HUES64 (cell line): ENCODE results near the gene ZFAND2A.
"Not testable (repeated sequence)": the region's sequence is repeated elsewhere in the genome, so short reads cannot be mapped to it uniquely, and the experiment has no call there.

Source experiments
- H3K27ac ChIP-seq: 2 replicates; pipeline ENCODE4 v1.7.0; 2013; ENCODE audit warnings: low read depth, low read length, inconsistent platforms
- H3K27me3 ChIP-seq: 2 replicates; pipeline ENCODE4 v1.6.1; 2013; ENCODE audit warnings: mild to moderate bottlenecking, low read length; ENCODE audit not compliant: insufficient read depth
- H3K36me3 ChIP-seq: 2 replicates; pipeline ENCODE4 v1.6.1; 2013; ENCODE audit warnings: mild to moderate bottlenecking, low read length; ENCODE audit not compliant: insufficient read depth
- H3K4me1 ChIP-seq: 2 replicates; pipeline ENCODE4 v1.6.1; 2013; ENCODE audit warnings: mild to moderate bottlenecking, low read length, moderate library complexity; ENCODE audit not compliant: insufficient read depth
- H3K4me3 ChIP-seq: 2 replicates; pipeline ENCODE4 v1.5.1; 2013; ENCODE audit warnings: mild to moderate bottlenecking, low read length, moderate library complexity
- H3K9ac ChIP-seq: 2 replicates; pipeline ENCODE4 v1.6.1; 2013; ENCODE audit warnings: mild to moderate bottlenecking, low read depth, low read length
- H3K9me3 ChIP-seq: 2 replicates; pipeline ENCODE4 v1.6.1; 2013; ENCODE audit warnings: low read depth, low read length; ENCODE audit not compliant: insufficient read depth
- WGBS: fragments of 150-250, 120-280 bp; methylation state at CpG from one replicate; pipeline ENCODE4 v1.1.7; 2013; ENCODE audit warnings: missing lambda C conversion rate; 5-methylcytosine and 5-hydroxymethylcytosine counted together

ZFAND2A gene

GRCh38 chr7:1149351-1149794, 10.6 kb downstream of the ZFAND2A start:
- Histone ChIP-seq H3K9ac (no peak overlapping the region), H3K4me1 (no peaks in the 10 kb centered on the region), H3K27me3 (no peaks in the 10 kb centered on the region), H3K27ac (no peak overlapping the region), H3K9me3 (no peaks in the 10 kb centered on the region), H3K36me3 (peaks cover 30% of the 10 kb centered on the region), H3K4me3 (no peak overlapping the region)
- WGBS, result 96% methylated on average over 20 of the region's 20 CpGs

GRCh38 chr7:1147873-1148272, 12.1 kb downstream of the ZFAND2A start:
- not testable (repeated sequence) for H3K4me1 ChIP-seq, H3K9ac ChIP-seq, H3K27ac ChIP-seq, H3K27me3 ChIP-seq, H3K4me3 ChIP-seq, H3K9me3 ChIP-seq
- H3K36me3 ChIP-seq, result peaks cover 16% of the 10 kb centered on the region
- WGBS, result 94% methylated on average over 8 of the region's 12 CpGs

- no peaks in the 10 kb centered on the region for H3K36me3 ChIP-seq
- H3K27me3 ChIP-seq, result no peaks in the 10 kb centered on the region
- no peak overlapping the region for H3K27ac ChIP-seq
- H3K4me1 ChIP-seq, result no peaks in the 10 kb centered on the region
- H3K9me3 ChIP-seq, result no peaks in the 10 kb centered on the region
- WGBS, result 89% methylated on average over 23 of the region's 23 CpGs
- H3K4me3 ChIP-seq, result no peak overlapping the region
- H3K9ac ChIP-seq, result no peak overlapping the region
Measured at GRCh38 chr7:1144269-1144771, 15.7 kb downstream of the ZFAND2A start.

- 87% methylated on average over 5 of the region's 5 CpGs for WGBS
Measured at GRCh38 chr7:1143031-1143430, 17.0 kb downstream of the ZFAND2A start.

GRCh38 chr7:1142051-1142635, 17.9 kb downstream of the ZFAND2A start:
- no peaks in the 10 kb centered on the region for H3K27me3 ChIP-seq
- no peak overlapping the region for H3K9ac ChIP-seq
- 88% methylated on average over 14 of the region's 14 CpGs for WGBS
- no peaks in the 10 kb centered on the region for H3K4me1 ChIP-seq
- H3K36me3 ChIP-seq, result no peaks in the 10 kb centered on the region
- no peak overlapping the region for H3K4me3 ChIP-seq
- no peaks in the 10 kb centered on the region for H3K9me3 ChIP-seq
- no peak overlapping the region for H3K27ac ChIP-seq

More at GRCh38 chr7:1143031-1143430, 17.0 kb downstream of the ZFAND2A start:
- H3K27ac ChIP-seq, H3K27me3 ChIP-seq, H3K9me3 ChIP-seq, H3K9ac ChIP-seq, H3K36me3 ChIP-seq, H3K4me1 ChIP-seq, H3K4me3 ChIP-seq: not testable (repeated sequence)

- H3K4me1 ChIP-seq, result no peaks in the 10 kb centered on the region
- 90% methylated on average over 6 of the region's 6 CpGs for WGBS
- no peak overlapping the region for H3K27ac ChIP-seq
- H3K4me3 ChIP-seq, result no peak overlapping the region
- H3K9me3 ChIP-seq, result no peaks in the 10 kb centered on the region
- H3K36me3 ChIP-seq, result no peaks in the 10 kb centered on the region
- H3K27me3 ChIP-seq, result no peaks in the 10 kb centered on the region
- H3K9ac ChIP-seq, result no peak overlapping the region
Measured at GRCh38 chr7:1141651-1142050, 18.3 kb downstream of the ZFAND2A start.

- Histone ChIP-seq H3K36me3 (no peaks in the 10 kb centered on the region), H3K27ac (no peak overlapping the region), H3K27me3 (no peaks in the 10 kb centered on the region), H3K4me3 (no peak overlapping the region), H3K9me3 (no peaks in the 10 kb centered on the region), H3K9ac (no peak overlapping the region), H3K4me1 (no peaks in the 10 kb centered on the region)
- WGBS, result 79% methylated on average over 3 of the region's 4 CpGs
Measured at GRCh38 chr7:1140476-1141104, 19.4 kb downstream of the ZFAND2A start.

GRCh38 chr7:1137517-1138167, 22.4 kb downstream of the ZFAND2A start:
- Histone ChIP-seq H3K9me3 (no peaks in the 10 kb centered on the region), H3K4me1 (no peaks in the 10 kb centered on the region)
- 8% methylated on average over 51 of the region's 51 CpGs for WGBS

GRCh38 chr7:1136841-1137516, 23.0 kb downstream of the ZFAND2A start:
- H3K4me3 ChIP-seq, result peak overlapping the region; percentile 75
- WGBS, result 25% methylated on average over 9 of the region's 9 CpGs
- no peaks in the 10 kb centered on the region for H3K9me3 ChIP-seq
- 0 out of 2 replicates have a peak, but pooled peaks cover 3% of the 10 kb centered on the region for H3K36me3 ChIP-seq
- no peaks in the 10 kb centered on the region for H3K4me1 ChIP-seq
- no peak overlapping the region for H3K27ac ChIP-seq
- peak overlapping the region; percentile 80; the same call in 1 of the 2 replicates for H3K9ac ChIP-seq
- no peaks in the 10 kb centered on the region for H3K27me3 ChIP-seq

More at GRCh38 chr7:1137517-1138167, 22.4 kb downstream of the ZFAND2A start:
- peak overlapping the region; percentile 75 for H3K4me3 ChIP-seq
- no peak overlapping the region for H3K27ac ChIP-seq
- H3K36me3 ChIP-seq, result no peaks in the 10 kb centered on the region
- H3K9ac ChIP-seq, result peak overlapping the region; percentile 80
- H3K27me3 ChIP-seq, result no peaks in the 10 kb centered on the region

GRCh38 chr7:1134951-1135350, 25.0 kb downstream of the ZFAND2A start:
- WGBS, result 96% methylated on average over 6 of the region's 7 CpGs
- Histone ChIP-seq H3K27me3 (no peaks in the 10 kb centered on the region), H3K36me3 (peaks cover 5% of the 10 kb centered on the region; the same call in 1 of the 2 replicates), H3K27ac (no peak overlapping the region), H3K4me1 (no peaks in the 10 kb centered on the region), H3K4me3 (no peak overlapping the region), H3K9me3 (no peaks in the 10 kb centered on the region), H3K9ac (no peak overlapping the region)
